Keratinocyte (primary cell): Measurements from ENCODE around the gene NPFFR1. TPM values are rescaled to one million over a fixed set of nuclear protein-coding genes. Genes with fewer than 3 reads are reported as not detected.

ENCODE experiments used
- DNase-seq: peaks from one replicate; pipeline ENCODE4 v3.0.0-alpha.2; 2011; ENCODE audit warnings: low read depth, missing footprints, low spot score
- FAIRE-seq: peaks from 2 replicates; lab custom pipeline; 2011; peaks lifted over from hg19 to GRCh38; lab: Jason Lieb, UNC
- H2AFZ ChIP-seq: 2 replicates; pipeline ENCODE4 v1.6.0; 2012; ENCODE audit warnings: low read length, control low read depth, inconsistent platforms; ENCODE audit not compliant: control insufficient read depth
- H3K27ac ChIP-seq: 2 replicates; pipeline ENCODE4 v1.5.1; 2011; ENCODE audit warnings: low read length; ENCODE audit not compliant: control insufficient read depth, insufficient read depth
- H3K27me3 ChIP-seq: 3 replicates; pipeline ENCODE4 v1.6.0; 2011; ENCODE audit warnings: low read length; ENCODE audit not compliant: control insufficient read depth, insufficient read depth; ENCODE audit errors: extremely low read depth
- H3K36me3 ChIP-seq, 2 experiments: 2 replicates in 1 of 2; 3 replicates in 1 of 2; pipeline ENCODE4 v1.5.1; 2011; ENCODE audit warnings: low read length in 2 of 2, mild to moderate bottlenecking in 1 of 2; ENCODE audit not compliant: control insufficient read depth in 2 of 2, insufficient read depth in 2 of 2; ENCODE audit errors: extremely low read depth in 1 of 2
- H3K4me1 ChIP-seq: 3 replicates; pipeline ENCODE4 v1.5.1; 2011; ENCODE audit warnings: low read length; ENCODE audit not compliant: control insufficient read depth, insufficient read depth; ENCODE audit errors: extremely low read depth
- H3K4me2 ChIP-seq: 3 replicates; pipeline ENCODE4 v1.6.0; 2011; ENCODE audit warnings: low read depth, low read length; ENCODE audit not compliant: control insufficient read depth, insufficient read depth; ENCODE audit errors: extremely low read depth
- H3K4me3 ChIP-seq, 3 experiments: fragments of 200-600 bp in 1 of 3; sonication (generic) in 1 of 3; 2 replicates in 2 of 3; 3 replicates in 1 of 3; pipeline ENCODE4 v1.5.1; 2011 to 2016; ENCODE audit warnings: low read length in 3 of 3, mild to moderate bottlenecking in 3 of 3, control low read depth in 2 of 3, inconsistent platforms in 1 of 3, low read depth in 1 of 3, mixed read lengths in 1 of 3, mixed run types in 1 of 3, moderate library complexity in 1 of 3; ENCODE audit not compliant: control insufficient read depth in 2 of 3, insufficient read depth in 2 of 3; ENCODE audit errors: extremely low read depth in 1 of 3
- H3K79me2 ChIP-seq: 2 replicates; pipeline ENCODE4 v1.6.0; 2012; ENCODE audit warnings: low read length; ENCODE audit not compliant: control insufficient read depth, insufficient read depth
- H3K9ac ChIP-seq: 3 replicates; pipeline ENCODE4 v1.6.0; 2011; ENCODE audit warnings: low read length; ENCODE audit not compliant: control insufficient read depth, insufficient read depth; ENCODE audit errors: extremely low read depth
- H3K9me1 ChIP-seq: 3 replicates; pipeline ENCODE4 v1.6.0; 2011; ENCODE audit warnings: low read length; ENCODE audit not compliant: control insufficient read depth, insufficient read depth; ENCODE audit errors: extremely low read depth
- H3K9me3 ChIP-seq: 2 replicates; pipeline ENCODE4 v1.5.1; 2012; ENCODE audit warnings: low read depth, low read length; ENCODE audit not compliant: control insufficient read depth
- H4K20me1 ChIP-seq: 3 replicates; pipeline ENCODE4 v1.6.0; 2011; ENCODE audit warnings: low read length; ENCODE audit not compliant: control insufficient read depth, insufficient read depth; ENCODE audit errors: extremely low read depth
- CTCF ChIP-seq, 3 experiments: IDR thresholded peaks in 1 of 3; conservative IDR thresholded peaks in 1 of 3; optimal IDR thresholded peaks in 1 of 3; 2 replicates in 2 of 3; 3 replicates in 1 of 3; pipeline versions ENCODE3 to v1.5.1; 2011; ENCODE audit warnings: low read length in 3 of 3, mild to moderate bottlenecking in 3 of 3, moderate library complexity in 2 of 3, control low read depth in 1 of 3, inconsistent platforms in 1 of 3; ENCODE audit not compliant: insufficient read depth in 2 of 3; ENCODE audit errors: extremely low read depth in 1 of 3
- EZH2 ChIP-seq: IDR thresholded peaks from one replicate; pipeline ENCODE4 v1.6.1; 2012; ENCODE audit warnings: inconsistent platforms, mild to moderate bottlenecking, low read length, moderate library complexity
- dilution Hi-C: fragments of 300-500 bp; cut with MboI; formaldehyde crosslinking; loops from one replicate; pipeline ENCODE4 v1.7.0; 2020; ENCODE audit warnings: low sequenced_read_pairs; ENCODE audit not compliant: extremely low pct_ligation_motif_present
- polyA plus RNA-seq, 5 experiments: library from polyadenylated mRNA; depleted of rRNA in 3 of 5; stranded (reverse) in 3 of 5; stranded (forward) in 1 of 5; unstranded in 1 of 5; fragments of >200 nt; gene quantifications; 1 replicate in 1 of 5; 2 replicates in 3 of 5; 3 replicates in 1 of 5; pipeline versions ENCODE4 v1.2.1 to v1.2.3, GENCODE V29; 2011 to 2012; ENCODE audit warnings: missing spikeins in 2 of 5, low read depth in 1 of 5, low replicate concordance in 1 of 5

Gene NPFFR1
- polyA plus RNA-seq, 1 donor (not counting 4 experiments of a cell fraction or from before 2014, with no cell fraction given): not detected

- no peaks in the 10 kb centered on the region for H3K36me3 ChIP-seq
- dilution Hi-C loops: no loop called here
- H3K27ac ChIP-seq: no peak overlapping the region
- no peaks in the 10 kb centered on the region for H3K79me2 ChIP-seq
- H3K4me3 ChIP-seq: no peak overlapping the region
- TF ChIP-seq EZH2 (no peak), CTCF (optimal IDR thresholded peaks at IDR 0.05 in 1 of 3, IDR thresholded peaks at IDR 0.05 in 1 of 3, conservative IDR thresholded peaks at IDR 0.05 in 1 of 3; ENCODE audit: extremely low read depth in 1 of 3, insufficient read depth in 2 of 3, low read length in 3 of 3) (no peak)
- no peaks in the 10 kb centered on the region for H3K9me1 ChIP-seq
- FAIRE-seq (no peak), DNase-seq (no peak)
- H3K4me2 ChIP-seq: no peak overlapping the region
- H3K4me1 ChIP-seq: peaks cover 13% of the 10 kb centered on the region
- no peaks in the 10 kb centered on the region for H3K9me3 ChIP-seq
- H2AFZ ChIP-seq: no peak overlapping the region
- H4K20me1 ChIP-seq: no peaks in the 10 kb centered on the region
- H3K9ac ChIP-seq: no peak overlapping the region
- no peaks in the 10 kb centered on the region for H3K27me3 ChIP-seq
Measured at GRCh38 chr10:70292004-70292403, 8.2 kb upstream of the NPFFR1 start.

- FAIRE-seq (no peak), DNase-seq (no peak)
- no peaks in the 10 kb centered on the region for H3K36me3 ChIP-seq
- no peaks in the 10 kb centered on the region for H3K9me3 ChIP-seq
- no peak overlapping the region for H2AFZ ChIP-seq
- H3K4me2 ChIP-seq: no peak overlapping the region
- TF ChIP-seq CTCF (optimal IDR thresholded peaks at IDR 0.05 in 1 of 3, IDR thresholded peaks at IDR 0.05 in 1 of 3, conservative IDR thresholded peaks at IDR 0.05 in 1 of 3; ENCODE audit: extremely low read depth in 1 of 3, insufficient read depth in 2 of 3, low read length in 3 of 3) (no peak), EZH2 (no peak)
- H3K27me3 ChIP-seq: peaks cover under 1% of the 10 kb centered on the region
- dilution Hi-C loops: no loop called here
- no peaks in the 10 kb centered on the region for H3K4me1 ChIP-seq
- no peaks in the 10 kb centered on the region for H4K20me1 ChIP-seq
- no peak overlapping the region for H3K27ac ChIP-seq
- no peak overlapping the region for H3K9ac ChIP-seq
- no peak overlapping the region for H3K4me3 ChIP-seq
- H3K79me2 ChIP-seq: no peaks in the 10 kb centered on the region
- H3K9me1 ChIP-seq: no peaks in the 10 kb centered on the region
Measured at GRCh38 chr10:70289739-70290138, 5.9 kb upstream of the NPFFR1 start.
